Esophagus mucosa (tissue), 1 donor: ENCODE data around the gene SEC14L6. TPM values are rescaled to one million over a fixed set of nuclear protein-coding genes. Genes with fewer than 3 reads are reported as not detected.
"Not testable (repeated sequence)": the region's sequence is repeated elsewhere in the genome, so short reads cannot be mapped to it uniquely, and the experiment has no call there.

ENCODE experiments used
- ATAC-seq: fragments of 200-7000 bp; cut with Tn5 transposase; one replicate; pipeline ENCODE4 v1.9.1; 2020
- total RNA-seq: library from RNA; stranded (reverse); gene quantifications from one replicate; pipeline ENCODE4 v1.2.4, GENCODE V29; 2023
- donor health status: DM: yes; HTN: yes; CAD: no.

SEC14L6 gene
- total RNA-seq, 1 donor from 2014 or later: not detected

DNA sequence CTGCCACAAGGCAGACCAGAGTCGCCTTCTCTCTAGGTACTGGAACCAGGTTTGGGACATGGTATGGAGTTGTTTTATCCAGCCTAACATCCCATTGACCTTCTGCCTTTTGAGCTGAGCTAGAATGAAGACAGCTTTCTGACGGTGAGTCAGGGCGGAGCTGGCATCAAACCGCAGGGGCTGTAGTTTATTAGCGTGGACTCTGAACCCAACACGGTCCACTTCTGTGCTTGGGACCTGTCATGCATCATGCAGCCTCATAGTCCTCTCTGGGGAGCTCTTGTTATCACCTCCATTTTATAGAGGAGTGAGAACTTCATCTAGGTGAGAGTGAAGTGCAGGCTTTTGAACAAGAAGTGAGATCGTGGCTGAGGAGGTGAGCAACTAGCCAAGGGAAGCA lies 19.6 kb upstream of the SEC14L6 start:
- ATAC-seq: no peak

- no peak for ATAC-seq
Measured at GRCh38 chr22:30565341-30565740, 18.8 kb upstream of the SEC14L6 start.

GRCh38 chr22:30564761-30565119 lies 18.2 kb upstream of the SEC14L6 start:
- ATAC-seq: no peak

- ATAC-seq: no peak
Measured at GRCh38 chr22:30564045-30564760, 17.7 kb upstream of the SEC14L6 start.

- peak; percentile 76 for ATAC-seq
Measured at GRCh38 chr22:30562366-30562765, 15.8 kb upstream of the SEC14L6 start.

- no peak for ATAC-seq
Measured at GRCh38 chr22:30561402-30562189, 15.1 kb upstream of the SEC14L6 start.

- ATAC-seq: not testable (repeated sequence)
Measured at GRCh38 chr22:30560643-30561202, 14.2 kb upstream of the SEC14L6 start.

- no peak for ATAC-seq
Measured at GRCh38 chr22:30559889-30560288, 13.3 kb upstream of the SEC14L6 start.

- ATAC-seq: no peak
Measured at GRCh38 chr22:30557243-30557642, 10.7 kb upstream of the SEC14L6 start.

GRCh38 chr22:30556388-30556787 lies 9.8 kb upstream of the SEC14L6 start:
- no peak for ATAC-seq

DNA sequence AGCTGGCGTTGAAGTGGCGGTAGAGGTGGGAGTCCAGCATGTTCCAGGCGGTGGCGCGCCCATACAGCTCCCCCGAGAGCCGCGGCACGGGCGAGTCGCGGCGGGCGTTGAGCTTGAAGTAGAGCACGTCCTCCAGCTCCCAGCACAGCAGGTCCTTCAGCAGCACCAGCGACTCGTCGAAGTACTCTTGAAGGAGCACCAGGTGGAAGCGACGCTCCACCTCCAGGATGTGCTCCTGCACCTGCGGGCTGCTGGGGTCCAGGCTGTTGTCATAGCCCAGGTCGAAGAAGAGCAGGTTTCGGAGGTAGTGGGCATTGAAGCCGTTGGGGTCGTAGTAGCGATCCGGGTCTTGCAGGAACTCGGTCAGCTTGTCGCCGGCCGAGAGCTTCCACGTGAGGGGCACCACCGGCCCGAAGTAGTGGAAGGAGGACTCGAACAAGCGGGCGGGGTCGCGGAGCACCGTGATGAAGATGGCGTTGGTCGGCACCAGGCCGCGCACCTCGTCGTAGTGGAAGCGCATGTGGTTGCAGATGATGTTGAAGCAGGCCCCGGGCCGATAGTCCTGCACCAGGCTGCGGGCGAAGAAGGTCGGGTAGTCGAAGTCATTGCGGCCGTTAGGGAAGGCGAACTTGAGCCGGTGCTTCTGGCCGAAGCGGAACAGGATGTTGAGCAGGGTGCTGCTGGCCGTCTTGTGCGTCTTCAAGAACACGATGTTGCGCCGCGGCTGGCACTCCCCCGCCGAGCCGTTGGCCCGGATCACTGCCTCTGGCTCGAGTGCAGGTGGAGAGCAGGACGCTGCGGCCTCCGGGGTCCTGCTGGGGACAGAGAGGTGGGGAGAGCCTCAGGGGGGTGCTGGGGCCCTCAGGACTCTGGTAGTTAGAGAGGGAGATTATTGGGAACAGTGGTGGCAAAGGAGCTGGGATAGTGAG lies 9.0 kb upstream of the SEC14L6 start:
- no peak for ATAC-seq

- ATAC-seq: no peak
Measured at GRCh38 chr22:30553971-30554370, 7.4 kb upstream of the SEC14L6 start.

GRCh38 chr22:30552719-30553118 lies 6.2 kb upstream of the SEC14L6 start:
- ATAC-seq: no peak

GRCh38 chr22:30551813-30552212 lies 5.3 kb upstream of the SEC14L6 start:
- not testable (repeated sequence) for ATAC-seq

- ATAC-seq: no peak
Measured at GRCh38 chr22:30547188-30547587, 647 bp upstream of the SEC14L6 start.

DNA sequence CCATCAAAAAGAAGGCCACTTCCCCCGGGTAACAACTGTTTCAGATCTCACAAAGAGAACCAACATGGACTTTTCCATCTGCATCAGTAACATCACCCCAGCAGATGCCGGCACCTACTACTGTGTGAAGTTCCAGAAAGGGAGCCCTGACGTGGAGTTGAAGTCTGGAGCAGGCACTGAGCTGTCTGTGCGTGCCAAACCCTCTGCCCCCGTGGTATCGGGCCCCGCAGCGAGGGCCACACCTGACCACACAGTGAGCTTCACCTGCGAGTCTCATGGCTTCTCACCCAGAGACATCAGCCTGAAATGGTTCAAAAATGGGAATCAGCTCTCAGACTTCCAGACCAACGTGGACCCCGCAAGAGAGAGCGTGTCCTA lies 3.7 kb downstream of the SEC14L6 start:
- ATAC-seq: no peak

- ATAC-seq: peak; percentile 31
Measured at GRCh38 chr22:30541961-30542810, 4.4 kb downstream of the SEC14L6 start.

GRCh38 chr22:30541511-30541910 lies 5.0 kb downstream of the SEC14L6 start:
- not testable (repeated sequence) for ATAC-seq

- no peak for ATAC-seq
Measured at GRCh38 chr22:30539368-30539767, 7.2 kb downstream of the SEC14L6 start.

DNA sequence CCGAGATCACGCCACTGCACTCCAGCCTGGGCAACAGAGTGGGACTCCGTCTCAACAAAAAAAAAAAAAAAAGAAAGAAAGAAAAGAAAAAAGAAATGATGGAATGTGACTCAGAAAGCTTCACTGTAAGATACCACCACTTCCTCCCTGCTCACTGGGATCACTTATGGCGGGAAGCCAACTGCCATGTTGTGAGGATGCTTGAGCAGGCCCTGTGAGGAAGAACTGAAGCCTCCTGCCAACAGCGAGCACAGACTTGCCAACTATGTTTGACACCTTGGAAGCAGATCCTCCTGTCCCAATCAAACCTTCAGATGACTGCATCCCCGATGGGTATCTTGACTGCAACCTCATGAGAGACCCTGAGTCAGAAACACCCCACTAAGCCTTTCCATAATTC lies 8.3 kb downstream of the SEC14L6 start:
- ATAC-seq: no peak

DNA sequence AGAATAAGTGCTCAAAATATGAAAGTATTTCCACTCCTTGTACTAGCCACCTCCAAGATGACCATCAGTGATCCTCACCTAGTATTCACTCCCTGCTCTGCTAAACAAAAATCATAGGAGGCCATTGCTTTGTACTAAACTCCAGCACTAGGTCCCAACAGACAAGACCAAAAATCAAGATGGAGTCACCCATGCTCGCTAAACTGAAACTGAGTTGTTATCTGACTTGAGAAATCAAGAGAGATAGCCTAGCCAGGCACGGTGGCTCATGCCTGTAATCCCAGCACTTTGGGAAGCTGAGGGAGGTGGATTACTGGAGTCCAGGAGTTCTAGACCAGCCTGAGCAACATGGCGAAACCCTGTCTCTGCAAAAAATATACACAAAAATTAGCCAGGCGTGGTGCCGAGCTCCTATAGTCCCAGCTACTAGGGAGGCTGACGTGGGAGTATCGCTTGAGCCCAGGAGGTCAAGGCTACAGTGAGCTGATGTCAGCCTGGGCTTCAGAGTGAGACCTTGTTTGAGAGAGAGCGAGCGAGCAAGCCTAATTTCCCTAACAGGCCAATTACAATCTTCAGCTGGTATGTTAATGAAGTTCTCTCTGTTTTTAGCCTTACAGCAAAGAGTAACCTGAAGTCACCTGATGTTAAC lies 9.3 kb downstream of the SEC14L6 start:
- no peak for ATAC-seq
